CD4-positive, alpha-beta T cell treated with Interleukin-17A for 1 hour (primary cell): ENCODE measurements around the gene RFX2.
A peak's percentile ranks its signal among the peaks of the same experiment; 100 is the strongest.
"Not testable (repeated sequence)": the region's sequence is repeated elsewhere in the genome, so short reads cannot be mapped to it uniquely, and the experiment has no call there.

ENCODE experiments used
- DNase-seq: peaks from one replicate; pipeline ENCODE4 v3.0.0-alpha.2; 2020

Gene RFX2

GRCh38 chr19:6110360-6110977, at the start of gene RFX2:
RFX2 (minus strand) TSS chr19:6110500; CDS start chr19:6047496, 63,004 bp downstream.
- peak; percentile 99 for DNase-seq

DNA sequence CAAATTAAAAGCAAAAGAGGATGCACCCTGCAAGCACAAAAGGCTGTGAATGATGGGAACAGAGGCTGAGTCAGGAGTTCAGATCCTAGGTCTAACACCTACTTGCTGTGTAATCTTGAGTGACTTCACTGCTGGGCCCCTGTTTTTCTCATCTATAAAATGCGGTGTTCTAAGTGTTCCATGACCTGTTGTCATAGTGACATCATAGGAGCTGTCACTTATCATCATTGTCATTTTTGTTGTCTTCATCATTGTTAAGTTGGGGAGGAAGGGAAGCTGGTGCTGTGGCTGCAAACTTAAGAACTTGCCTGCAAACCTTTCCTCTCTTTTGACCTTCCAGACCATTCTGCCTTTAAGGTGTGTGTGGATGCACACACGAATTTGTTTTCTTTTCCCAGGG, 45.7 kb upstream of the RFX2 start:
- DNase-seq: no peak

GRCh38 chr19:6150289-6150688, 40.0 kb upstream of the RFX2 start:
- no peak for DNase-seq

DNA sequence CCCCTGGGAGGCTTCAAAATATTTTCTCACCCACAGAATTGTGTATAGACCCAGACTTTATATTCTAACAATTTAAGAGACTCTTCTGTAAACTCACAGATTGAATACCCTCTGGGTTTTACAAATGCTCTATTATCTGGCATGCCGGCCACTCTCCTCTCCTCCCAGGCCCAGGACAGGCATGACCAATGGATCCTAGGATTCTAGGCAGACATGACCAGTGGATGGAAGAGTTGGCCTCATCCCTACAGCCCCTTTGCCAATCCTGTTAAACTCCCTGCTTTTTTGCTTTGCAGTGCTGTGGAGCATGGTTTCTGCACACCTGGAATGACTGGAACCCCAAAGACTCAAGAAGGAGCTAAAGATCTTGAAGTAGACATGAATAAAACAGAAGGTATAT, 30.9 kb upstream of the RFX2 start:
- DNase-seq: no peak

GRCh38 chr19:6138511-6138910, 28.2 kb upstream of the RFX2 start:
- no peak for DNase-seq

- no peak for DNase-seq
These were observed 27.8 kb upstream of the RFX2 start for GRCh38 chr19:6138066-6138465.

- DNase-seq: no peak
These were observed 22.9 kb upstream of the RFX2 start for GRCh38 chr19:6133231-6133630.

DNA sequence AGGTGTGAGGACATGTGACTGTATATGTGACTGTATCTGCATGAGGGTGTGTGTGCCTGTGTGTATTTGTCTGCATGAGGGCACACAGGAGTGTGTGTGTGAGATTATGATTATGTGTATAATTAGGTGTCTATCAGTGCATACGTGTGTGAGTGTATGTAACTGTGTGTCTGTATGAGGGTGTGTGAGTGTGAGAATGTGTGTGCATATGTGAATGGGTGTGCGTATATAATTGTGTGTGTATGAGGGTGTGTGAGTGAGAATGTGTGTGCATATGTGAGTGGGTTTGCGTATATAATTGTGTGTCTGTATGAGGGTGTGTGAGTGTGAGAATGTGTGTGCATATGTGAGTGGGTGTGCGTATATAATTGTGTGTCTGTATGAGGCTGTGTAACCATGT, 22.2 kb upstream of the RFX2 start:
- no peak for DNase-seq

- DNase-seq: no peak
These were observed 17.5 kb upstream of the RFX2 start for GRCh38 chr19:6127716-6128335.

GRCh38 chr19:6126335-6126974, 16.2 kb upstream of the RFX2 start:
- peak; percentile 50 for DNase-seq

GRCh38 chr19:6125571-6125989, 15.3 kb upstream of the RFX2 start:
- DNase-seq: peak; percentile 81

DNA sequence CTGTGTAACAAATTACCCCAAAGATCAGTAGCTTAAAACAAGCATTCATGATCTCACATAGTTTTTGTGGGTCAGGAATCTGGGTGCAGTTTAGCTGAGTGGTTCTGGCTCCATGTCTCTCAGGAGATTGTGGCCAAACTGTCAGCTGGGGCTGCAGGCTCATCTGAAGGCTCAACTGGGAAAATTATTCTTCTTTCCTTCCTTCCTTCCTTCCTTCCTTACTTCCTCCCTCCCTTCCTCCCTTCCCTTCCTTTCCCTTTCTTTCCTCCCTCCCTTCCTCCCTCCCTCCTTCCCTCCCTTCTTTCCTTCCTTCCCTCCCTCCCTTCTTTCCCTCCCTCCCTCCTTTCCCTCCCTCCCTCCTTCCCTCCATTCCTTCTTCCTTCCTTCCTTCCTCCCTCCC, 8.7 kb upstream of the RFX2 start:
- no peak for DNase-seq

- no peak for DNase-seq
These were observed 7.7 kb upstream of the RFX2 start for GRCh38 chr19:6118043-6118442.

DNA sequence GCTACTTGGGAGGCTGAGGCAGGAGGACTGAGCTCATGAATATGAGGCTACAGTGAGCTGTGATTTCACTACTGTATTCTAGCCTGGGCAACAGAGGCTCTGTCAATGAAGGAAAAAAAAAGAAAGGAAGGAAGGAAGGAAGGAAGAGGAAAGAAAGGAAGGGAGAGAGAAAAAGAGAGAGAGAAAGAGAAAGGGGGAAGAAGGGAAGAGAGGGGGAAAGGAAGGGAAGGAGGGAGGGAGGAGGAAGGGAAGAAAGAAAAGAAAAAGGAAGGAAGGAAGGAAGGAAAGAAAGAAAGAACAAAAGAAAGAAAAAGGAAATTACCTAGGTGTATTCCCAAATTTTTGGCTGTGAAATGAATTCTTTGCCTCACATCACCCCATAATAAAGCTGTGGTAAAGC, 7.2 kb upstream of the RFX2 start:
- no peak for DNase-seq

DNA sequence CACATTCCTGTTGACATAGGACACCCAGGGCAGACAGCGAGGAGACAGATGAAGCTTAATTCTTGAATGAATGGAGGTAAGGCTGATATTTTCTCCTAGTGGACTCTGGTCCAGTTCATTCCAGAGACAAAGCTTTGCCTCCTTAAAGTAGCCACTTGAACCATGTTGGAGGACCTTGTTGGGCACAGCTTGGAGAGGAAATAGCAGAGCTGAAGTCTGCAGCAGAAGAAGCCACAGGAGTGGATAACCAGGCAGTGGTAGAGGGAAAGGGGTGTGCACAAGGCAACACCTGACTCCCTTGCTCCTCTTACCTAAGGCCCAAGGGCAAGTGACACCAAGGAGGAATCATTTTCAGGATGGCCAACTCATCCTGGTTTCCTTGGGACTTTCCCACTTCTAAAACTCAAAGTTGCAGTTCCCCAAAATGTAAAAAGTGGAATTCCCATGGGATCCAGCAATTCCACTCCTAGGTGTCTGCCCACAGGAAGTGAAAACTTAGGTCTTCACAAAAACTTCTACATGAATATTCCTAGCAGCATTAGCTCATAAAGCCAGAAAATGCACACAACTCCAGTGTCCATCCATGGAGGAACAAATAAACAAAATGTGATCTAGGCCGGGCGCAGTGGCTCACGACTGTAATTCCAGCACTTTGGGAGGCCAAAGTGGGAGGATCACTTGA, 6.6 kb upstream of the RFX2 start:
- DNase-seq: no peak

DNA sequence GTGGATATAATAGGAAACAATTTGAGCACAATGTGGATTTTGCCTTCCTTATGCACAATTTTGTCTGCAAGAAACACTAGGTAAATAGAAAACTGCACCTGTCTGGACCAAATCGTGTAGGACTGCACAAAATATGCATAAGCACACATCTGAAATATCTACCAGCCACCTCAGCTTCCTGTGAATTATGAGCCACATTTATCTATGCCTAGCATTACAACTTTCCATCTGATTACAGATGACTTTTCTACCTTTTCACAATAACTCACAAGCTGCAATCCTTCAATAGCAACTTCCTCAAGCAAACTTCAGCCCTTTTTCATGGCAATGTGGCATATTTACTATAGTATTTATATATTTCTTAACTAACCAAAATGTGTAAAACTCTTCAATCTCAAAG, 5.7 kb upstream of the RFX2 start:
- DNase-seq: no peak

GRCh38 chr19:6113616-6114188, 3.4 kb upstream of the RFX2 start:
- no peak for DNase-seq

DNA sequence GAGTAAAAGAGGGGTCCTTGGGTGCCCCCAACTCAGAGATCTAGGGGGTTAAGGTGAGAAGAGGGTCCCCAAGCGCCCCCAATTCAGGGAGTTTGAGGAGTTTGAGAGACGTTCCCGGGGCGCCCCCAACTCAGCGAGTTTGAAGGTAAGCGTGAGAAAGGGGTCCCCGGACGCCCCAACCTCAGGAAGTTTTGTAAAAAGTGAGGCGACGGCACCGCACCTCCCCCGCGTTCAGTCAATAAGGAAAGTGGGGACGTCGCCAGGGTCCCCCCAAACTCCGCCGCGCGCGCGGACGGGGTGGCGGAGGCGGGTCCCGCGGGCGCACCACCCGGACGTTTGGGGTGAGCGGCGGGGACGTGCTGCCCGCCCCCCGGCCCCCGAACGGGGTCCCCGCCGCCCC, 353 bp downstream of the RFX2 start:
- DNase-seq: no peak

DNA sequence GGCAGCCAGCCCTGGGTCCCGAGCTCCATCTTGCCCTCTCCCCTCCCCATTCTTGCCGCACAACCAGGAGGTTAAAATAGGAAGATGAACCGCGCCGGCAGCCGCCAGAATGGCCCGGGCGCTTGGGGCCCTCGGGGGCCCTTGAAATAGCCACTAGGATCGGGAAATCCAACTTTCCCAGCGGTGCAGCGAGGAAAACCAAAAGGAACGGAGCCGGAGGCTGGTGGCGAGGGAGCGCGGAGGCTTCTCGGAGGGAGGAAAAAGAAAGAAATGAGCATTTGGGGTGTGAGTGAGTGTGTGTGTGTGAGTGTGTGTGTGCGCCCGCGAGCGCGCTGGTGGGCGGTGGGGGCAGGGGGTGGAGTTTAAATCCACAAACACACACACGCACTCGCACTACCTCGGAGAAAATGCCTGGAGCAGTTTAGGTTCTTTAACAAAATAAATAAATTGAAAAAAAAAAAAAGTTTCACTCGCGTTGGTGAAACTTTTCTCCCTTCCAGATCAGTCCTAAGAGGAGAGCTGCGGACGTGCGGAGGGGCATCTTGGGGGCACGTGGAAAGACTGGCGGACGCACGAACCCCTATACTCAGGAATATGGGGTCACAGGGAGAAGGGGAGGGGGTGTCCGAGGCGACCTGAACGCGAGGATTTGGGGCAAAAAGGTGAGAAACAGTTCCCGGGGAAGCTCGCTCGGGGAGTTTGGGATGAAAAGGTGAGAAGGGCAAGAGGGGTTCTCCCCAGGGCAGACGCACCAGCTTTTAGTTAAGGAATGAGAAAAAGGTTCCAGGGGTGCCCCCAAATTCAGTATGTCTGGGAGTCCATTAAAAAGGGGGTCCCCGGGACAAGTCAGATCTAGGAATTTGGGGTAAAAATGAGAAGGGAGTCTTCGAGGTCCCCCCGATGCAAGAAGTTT, 1.3 kb downstream of the RFX2 start:
- peak; percentile 79 for DNase-seq

DNA sequence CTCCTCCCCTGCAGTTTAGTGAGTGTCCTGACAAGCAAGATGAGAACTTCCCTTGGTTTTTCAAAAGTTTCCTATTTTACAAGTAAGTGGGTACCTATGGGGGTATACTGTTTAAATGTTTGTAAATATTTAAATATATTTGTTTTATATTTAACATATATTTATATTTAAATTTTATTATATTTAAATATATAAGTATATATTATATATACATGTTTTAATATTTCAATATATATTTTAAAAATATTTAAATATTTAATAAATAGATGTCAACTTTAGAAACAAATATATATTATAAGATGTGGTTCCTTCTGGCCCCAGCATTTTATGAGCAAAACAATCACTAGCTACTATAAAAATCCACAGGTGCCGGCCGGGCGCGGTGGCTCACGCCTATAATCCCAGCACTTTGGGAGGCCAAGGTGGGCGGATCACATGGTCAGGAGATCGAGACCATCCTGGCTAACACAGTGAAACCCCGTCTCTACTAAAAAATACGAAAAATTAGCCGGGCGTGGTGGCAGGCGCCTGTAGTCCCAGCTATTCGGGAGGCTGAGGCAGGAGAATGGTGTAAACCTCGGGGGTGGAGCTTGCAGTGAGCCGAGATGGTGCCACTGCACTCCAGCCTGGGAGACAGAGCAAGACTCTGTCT, 3.5 kb downstream of the RFX2 start:
- not testable (repeated sequence) for DNase-seq

DNA sequence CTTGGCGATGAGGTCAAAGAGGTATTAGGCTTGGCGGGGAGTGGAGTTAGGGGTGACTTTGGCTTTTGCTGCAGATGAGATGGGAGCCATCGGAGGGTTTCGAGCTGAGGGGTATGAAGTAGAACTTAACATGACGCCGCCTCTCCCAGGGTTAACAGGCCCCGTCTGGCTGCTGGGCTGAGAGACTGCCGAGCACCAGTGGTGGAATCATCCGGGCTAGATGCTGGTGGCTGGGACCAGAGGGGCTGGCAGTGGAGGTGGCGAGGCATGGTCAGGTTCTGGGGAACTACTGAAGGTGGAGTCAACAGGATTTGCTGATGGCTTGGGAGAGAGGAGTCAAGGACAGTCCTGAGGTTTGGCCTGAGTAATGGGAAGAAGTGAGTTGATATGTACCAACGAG, 4.9 kb downstream of the RFX2 start:
- no peak for DNase-seq

- no peak for DNase-seq
These were observed 6.4 kb downstream of the RFX2 start for GRCh38 chr19:6103894-6104293.
